H1 (cell line): Measurements from ENCODE around the gene SRCIN1. TPM values are rescaled to one million over a fixed set of nuclear protein-coding genes. Genes with fewer than 3 reads are reported as not detected.

Experiments used
- CTCF ChIA-PET: fragments of 300-600 bp; sonication (Branson Sonifier 250); formaldehyde crosslinking; loops from one replicate; lab custom pipeline; 2021; ENCODE audit not compliant: partially characterized antibody; lab: Charles Lee
- POLR2A ChIA-PET: fragments of 300-600 bp; sonication (Branson Sonifier 250); formaldehyde crosslinking; loops from one replicate; lab custom pipeline; 2021; ENCODE audit warnings: inconsistent platforms; ENCODE audit not compliant: partially characterized antibody; lab: Charles Lee
- DNase-seq, 2 experiments: peaks; one replicate each; pipeline versions ENCODE4 v3.0.0 to v3.0.0-alpha.2; 2010 to 2022; ENCODE audit warnings: low spot score in 2 of 2, low read depth in 1 of 2, mixed read lengths in 1 of 2
- FAIRE-seq: peaks from 2 replicates; lab custom pipeline; 2011; peaks lifted over from hg19 to GRCh38; lab: Jason Lieb, UNC
- H2AFZ ChIP-seq: 2 replicates; pipeline ENCODE4 v1.8.1; 2012; ENCODE audit warnings: low read length, inconsistent platforms
- H2AK5ac ChIP-seq: 2 replicates; pipeline ENCODE4 v1.6.1; 2013; ENCODE audit warnings: low read depth, low read length
- H2BK120ac ChIP-seq: replicated peaks from 2 replicates; pipeline ENCODE3; 2013; ENCODE audit warnings: low read depth, low read length, inconsistent platforms
- H2BK12ac ChIP-seq: 2 replicates; pipeline ENCODE4 v1.6.1; 2013; ENCODE audit warnings: low read depth, low read length
- H2BK15ac ChIP-seq: 2 replicates; pipeline ENCODE4 v1.6.1; 2013; ENCODE audit warnings: low read length
- H2BK20ac ChIP-seq: 2 replicates; pipeline ENCODE4 v1.6.1; 2013; ENCODE audit warnings: low read length
- H2BK5ac ChIP-seq: 2 replicates; pipeline ENCODE4 v1.6.1; 2013; ENCODE audit warnings: low read depth, low read length
- H3K14ac ChIP-seq: 2 replicates; pipeline ENCODE4 v1.6.1; 2013; ENCODE audit warnings: inconsistent platforms; ENCODE audit not compliant: insufficient read length
- H3K18ac ChIP-seq: 2 replicates; pipeline ENCODE4 v1.6.1; 2013; ENCODE audit warnings: low read length; ENCODE audit errors: extremely low read depth
- H3K23ac ChIP-seq: 2 replicates; pipeline ENCODE4 v1.6.1; 2013; ENCODE audit warnings: inconsistent platforms; ENCODE audit not compliant: insufficient read length
- H3K23me2 ChIP-seq: 2 replicates; pipeline ENCODE4 v1.6.1; 2013; ENCODE audit warnings: low read depth, low read length
- H3K27ac ChIP-seq: 2 replicates; pipeline ENCODE4 v1.6.1; 2011; ENCODE audit warnings: low read depth, low read length, inconsistent platforms
- H3K27me3 ChIP-seq, 4 experiments: replicated peaks in 1 of 4; 1 replicate in 1 of 4; 2 replicates in 3 of 4; pipeline versions ENCODE4 v1.6.1 to v1.8.1; 2011 to 2013; ENCODE audit warnings: low read length in 3 of 4, mild to moderate bottlenecking in 3 of 4, inconsistent platforms in 2 of 4, mixed read lengths in 2 of 4, moderate library complexity in 1 of 4; ENCODE audit not compliant: control insufficient read depth in 3 of 4, insufficient read depth in 3 of 4; ENCODE audit errors: extremely low read depth in 1 of 4
- H3K36me3 ChIP-seq, 4 experiments: 2 replicates each; pipeline versions ENCODE4 v1.6.1 to v1.8.1; 2011 to 2013; ENCODE audit warnings: mild to moderate bottlenecking in 4 of 4, low read length in 3 of 4, moderate library complexity in 2 of 4, control low read depth in 1 of 4, inconsistent platforms in 1 of 4; ENCODE audit not compliant: insufficient read depth in 4 of 4, control insufficient read depth in 2 of 4
- H3K4ac ChIP-seq: replicated peaks from 2 replicates; pipeline ENCODE3; 2013; ENCODE audit warnings: low read length, low read depth, mixed read lengths, inconsistent platforms; ENCODE audit not compliant: insufficient read length
- H3K4me1 ChIP-seq, 4 experiments: replicated peaks in 1 of 4; 1 replicate in 1 of 4; 2 replicates in 3 of 4; pipeline versions ENCODE4 v1.6.1 to v1.8.1; 2011 to 2013; ENCODE audit warnings: low read length in 3 of 4, inconsistent platforms in 2 of 4, mixed read lengths in 1 of 4; ENCODE audit not compliant: insufficient read depth in 4 of 4, control insufficient read depth in 3 of 4
- H3K4me2 ChIP-seq, 2 experiments: 2 replicates each; pipeline versions ENCODE4 v1.6.1 to v1.8.1; 2011 to 2013; ENCODE audit warnings: low read depth in 2 of 2, low read length in 2 of 2, control low read depth in 1 of 2, inconsistent platforms in 1 of 2, mild to moderate bottlenecking in 1 of 2; ENCODE audit not compliant: insufficient read depth in 1 of 2
- H3K4me3 ChIP-seq, 4 experiments: fragments of 200-600, 300-600 bp in 1 of 4; sonication (generic), shearing (Covaris generic), sonication (Bioruptor Twin) in 1 of 4; 2 replicates each; pipeline versions ENCODE4 v1.5.1 to v1.8.1; 2011 to 2016; ENCODE audit warnings: low read length in 4 of 4, low read depth in 3 of 4, control low read depth in 2 of 4, inconsistent platforms in 2 of 4, mild to moderate bottlenecking in 2 of 4, mixed read lengths in 1 of 4, moderate library complexity in 1 of 4; ENCODE audit not compliant: insufficient read depth in 2 of 4; ENCODE audit errors: extremely low read depth in 1 of 4
- H3K56ac ChIP-seq: replicated peaks from 2 replicates; pipeline ENCODE3; 2013; ENCODE audit warnings: low read depth, mild to moderate bottlenecking, mixed read lengths, low read length, inconsistent platforms; ENCODE audit not compliant: insufficient read length
- H3K79me1 ChIP-seq: 2 replicates; pipeline ENCODE4 v1.6.1; 2013; ENCODE audit warnings: low read depth, low read length, control low read depth
- H3K79me2 ChIP-seq, 2 experiments: 2 replicates each; pipeline versions ENCODE4 v1.6.1 to v1.8.1; 2012 to 2013; ENCODE audit warnings: low read length in 2 of 2, mild to moderate bottlenecking in 2 of 2, inconsistent platforms in 1 of 2; ENCODE audit not compliant: insufficient read depth in 2 of 2, control insufficient read depth in 1 of 2
- H3K9ac ChIP-seq, 4 experiments: replicated peaks in 1 of 4; 1 replicate in 1 of 4; 2 replicates in 3 of 4; pipeline versions ENCODE4 v1.6.1 to v1.8.1; 2011 to 2013; ENCODE audit warnings: low read depth in 3 of 4, low read length in 3 of 4, control low read depth in 2 of 4, mild to moderate bottlenecking in 2 of 4, moderate library complexity in 2 of 4, inconsistent platforms in 1 of 4; ENCODE audit errors: extremely low read depth in 1 of 4
- H3K9me3 ChIP-seq, 2 experiments: 2 replicates each; pipeline versions ENCODE4 v1.6.1 to v1.8.1; 2012 to 2013; ENCODE audit warnings: mild to moderate bottlenecking in 2 of 2, moderate library complexity in 2 of 2, control low read depth in 1 of 2, inconsistent platforms in 1 of 2, low read depth in 1 of 2, low read length in 1 of 2, mixed read lengths in 1 of 2; ENCODE audit not compliant: insufficient read depth in 2 of 2
- H4K20me1 ChIP-seq, 2 experiments: replicated peaks in 1 of 2; 2 replicates each; pipeline versions ENCODE3 to v1.8.1; 2011 to 2013; ENCODE audit warnings: inconsistent platforms in 2 of 2, low read length in 2 of 2, mild to moderate bottlenecking in 1 of 2; ENCODE audit not compliant: insufficient read depth in 2 of 2, control insufficient read depth in 1 of 2
- H4K5ac ChIP-seq: 2 replicates; pipeline ENCODE4 v1.6.1; 2013; ENCODE audit warnings: low read length, low read depth, mixed read lengths, inconsistent platforms; ENCODE audit not compliant: insufficient read length
- H4K8ac ChIP-seq: 2 replicates; pipeline ENCODE4 v1.8.0; 2013; ENCODE audit warnings: mild to moderate bottlenecking, moderate library complexity, low read length, inconsistent platforms; ENCODE audit not compliant: insufficient read depth; ENCODE audit errors: extremely low read depth
- H4K91ac ChIP-seq: replicated peaks from 2 replicates; pipeline ENCODE3; 2013; ENCODE audit warnings: low read length, mixed read lengths, inconsistent platforms; ENCODE audit not compliant: insufficient read length
- CBX8 ChIP-seq: fragments of 300-800, 300-1000 bp; sonication (generic); IDR thresholded peaks from 2 replicates; pipeline ENCODE4 v1.7.1; 2016; ENCODE audit warnings: low read depth, low read length, borderline replicate concordance
- CEBPB ChIP-seq: IDR thresholded peaks from 2 replicates; pipeline ENCODE4 v1.6.1; 2012; ENCODE audit warnings: low read depth, low read length
- CHD2 ChIP-seq: IDR thresholded peaks from 2 replicates; pipeline ENCODE4 v1.6.1; 2012; ENCODE audit warnings: low read length, improper control_type of control experiment
- CREB1 ChIP-seq: IDR thresholded peaks from 2 replicates; pipeline ENCODE4 v1.6.1; 2012; ENCODE audit warnings: inconsistent platforms
- GABPA ChIP-seq: IDR thresholded peaks from 2 replicates; pipeline ENCODE4 v1.6.1; 2011; ENCODE audit warnings: mild to moderate bottlenecking, low read length, moderate library complexity, borderline replicate concordance; ENCODE audit not compliant: insufficient read depth
- JUND ChIP-seq: IDR thresholded peaks from 2 replicates; pipeline ENCODE4 v1.6.1; 2011; ENCODE audit warnings: mild to moderate bottlenecking, improper control_type of control experiment, low read length
- NRF1 ChIP-seq: IDR thresholded peaks from 2 replicates; pipeline ENCODE4 v1.6.1; 2011; ENCODE audit warnings: mild to moderate bottlenecking, low read depth, low read length, improper control_type of control experiment
- SIN3A ChIP-seq, 2 experiments: IDR thresholded peaks in 1 of 2; conservative IDR thresholded peaks in 1 of 2; 2 replicates each; pipeline ENCODE4 v1.6.1; 2011 to 2012; ENCODE audit warnings: low read length in 2 of 2, improper control_type of control experiment in 1 of 2, low read depth in 1 of 2, mild to moderate bottlenecking in 1 of 2
- SIX5 ChIP-seq: IDR thresholded peaks from 2 replicates; pipeline ENCODE4 v1.6.1; 2011; ENCODE audit warnings: mild to moderate bottlenecking, low read depth, low read length
- SP4 ChIP-seq: IDR thresholded peaks from 2 replicates; pipeline ENCODE4 v1.6.1; 2012; ENCODE audit warnings: low read length, inconsistent platforms
- TAF1 ChIP-seq: IDR thresholded peaks from 2 replicates; pipeline ENCODE4 v1.6.1; 2011; ENCODE audit warnings: mild to moderate bottlenecking, low read depth, low read length
- WGBS, 2 experiments: shearing (Covaris generic) in 1 of 2; methylation state at CpG; one replicate each; pipeline versions ENCODE4 v1.1.6 to v1.1.7; 2013 to 2015; ENCODE audit warnings: low lambda C conversion rate in 2 of 2, mixed read lengths in 2 of 2, inconsistent platforms in 1 of 2, low coverage in 1 of 2, missing lambda C conversion rate in 1 of 2; ENCODE audit not compliant: insufficient replicate concordance in 2 of 2, insufficient coverage in 1 of 2, insufficient read length in 1 of 2; ENCODE audit errors: extremely low coverage in 1 of 2, missing lambda C conversion rate in 1 of 2; 5-methylcytosine and 5-hydroxymethylcytosine counted together
- polyA plus RNA-seq, 7 experiments: library from polyadenylated mRNA; depleted of rRNA in 3 of 7; stranded (reverse) in 5 of 7; unstranded in 2 of 7; fragments of >200 nt in 5 of 7; fragments of 200-250 nt in 2 of 7; gene quantifications; 1 replicate in 5 of 7; 2 replicates in 1 of 7; 4 replicates in 1 of 7; pipeline versions ENCODE4 v1.2.1 to v1.2.3, GENCODE V29; 2011 to 2013; ENCODE audit warnings: missing spikeins in 2 of 7, mixed read lengths in 2 of 7
- total RNA-seq: library from RNA; stranded (reverse); fragmentation: NEBNext Ultra II Directional; extraction: Animal tissue kit (Norgen Biotek cat#: 25700); gene quantifications from 2 replicates; pipeline ENCODE4 v1.2.1, GENCODE V29; 2021
- TF ChIP-seq, protein P1 (sequence below), 3 experiments: IDR thresholded peaks; 1 replicate in 2 of 3; 2 replicates in 1 of 3; pipeline versions ENCODE4 v1.5.1 to v1.6.1; 2011; ENCODE audit warnings: low read length in 3 of 3, mild to moderate bottlenecking in 3 of 3, inconsistent platforms in 2 of 3, low read depth in 1 of 3, moderate library complexity in 1 of 3; ENCODE audit not compliant: insufficient read depth in 1 of 3; ENCODE audit errors: control extremely low read depth in 1 of 3

Gene SRCIN1
- total and polyA plus RNA-seq, 2 of the 8 experiments (the other 6 are each of a cell fraction or from before 2014, with no cell fraction given): 2.8 to 3.8 TPM

DNA sequence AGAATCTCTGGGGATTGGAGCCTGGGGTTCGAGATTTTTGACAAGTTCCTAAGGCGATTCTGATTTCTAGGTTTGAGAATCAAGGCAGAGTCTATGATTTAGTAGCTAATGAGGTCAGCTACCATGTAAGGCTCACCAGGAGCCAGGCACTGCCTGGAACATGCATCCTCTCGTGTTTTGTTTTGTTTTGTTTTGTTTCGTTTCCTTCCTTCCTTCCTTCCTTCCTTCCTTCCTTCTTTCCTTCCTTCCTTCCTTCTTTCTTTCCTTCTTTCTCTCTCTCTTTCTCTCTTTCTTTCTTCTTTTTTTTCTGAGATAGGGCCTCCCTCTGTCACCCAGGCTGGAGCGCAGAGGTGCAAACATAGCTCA lies 39.1 kb downstream of the SRCIN1 start:
- H3K27ac ChIP-seq: no peak overlapping the region
- no peak overlapping the region for H3K23ac ChIP-seq
- H3K56ac ChIP-seq: no peak overlapping the region
- no peak overlapping the region for H4K8ac ChIP-seq
- no peak overlapping the region for H3K4me3 ChIP-seq
- FAIRE-seq (no peak), DNase-seq (no peak)
- H3K4me2 ChIP-seq: no peak overlapping the region; a peak in 1 of 4 replicates
- no peak overlapping the region for H3K4ac ChIP-seq
- no peak overlapping the region for H2BK120ac ChIP-seq
- peaks cover 3 to 34% of the 10 kb centered on the region in 2 experiments for H4K20me1 ChIP-seq
- ChIA-PET CTCF (interaction anchor here (0.6 to 38.1 kb wide), 9 partner anchors 8 to 99 kb away, joined by 3 to 914 read pairs (median 9); partner anchors contain the start of gene SRCIN1), POLR2A (interaction anchor here (0.6 to 4.9 kb wide), 3 partner anchors 36 to 212 kb away, joined by 3 to 45 read pairs (median 4); partner anchors contain the start of gene SRCIN1)
- H2BK20ac ChIP-seq: no peak overlapping the region
- H3K18ac ChIP-seq: no peak overlapping the region
- H2AK5ac ChIP-seq: no peak overlapping the region
- peaks cover 0 to 5% (median 0%) of the 10 kb centered on the region in 4 experiments; a peak in 1 of 8 replicates for H3K36me3 ChIP-seq
- no peaks in the 10 kb centered on the region for H3K9me3 ChIP-seq
- no peak overlapping the region for H2BK5ac ChIP-seq
- WGBS, 2 experiments: 78% methylated on average over 5 of the region's 5 CpGs; no CpG with 5 or more reads in 1 of the 2 experiments
- no peak overlapping the region for H3K9ac ChIP-seq
- no peaks in the 10 kb centered on the region for H3K79me2 ChIP-seq
- peaks cover 14% of the 10 kb centered on the region for H3K23me2 ChIP-seq
- peaks cover 48 to 95% (median 92%) of the 10 kb centered on the region in 4 experiments for H3K27me3 ChIP-seq
- no peak overlapping the region for H2AFZ ChIP-seq
- peaks cover 10 to 34% (median 23%) of the 10 kb centered on the region in 4 experiments for H3K4me1 ChIP-seq
- no peak overlapping the region for H4K5ac ChIP-seq
- no peaks in the 10 kb centered on the region for H3K79me1 ChIP-seq
- no peak overlapping the region for H2BK12ac ChIP-seq
- no peak overlapping the region for H2BK15ac ChIP-seq
- H4K91ac ChIP-seq: no peak overlapping the region
- H3K14ac ChIP-seq: no peak overlapping the region
- TF ChIP-seq JUND: no peak
- TF ChIP-seq CREB1: no peak
- TF ChIP-seq GABPA: no peak
- no peak for TF ChIP-seq CBX8
- no peak for TF ChIP-seq NRF1
- no peak for TF ChIP-seq SIN3A (conservative IDR thresholded peaks at IDR 0.05 in 1 of 2, IDR thresholded peaks at IDR 0.05 in 1 of 2; ENCODE audit: low read depth in 1 of 2, low read length in 2 of 2)
- no peak for TF ChIP-seq SP4
- no peak for TF ChIP-seq CEBPB
- TF ChIP-seq SIX5: no peak
- no peak for TF ChIP-seq CHD2
- no peak for TF ChIP-seq TAF1
- TF ChIP-seq, protein P1, sequence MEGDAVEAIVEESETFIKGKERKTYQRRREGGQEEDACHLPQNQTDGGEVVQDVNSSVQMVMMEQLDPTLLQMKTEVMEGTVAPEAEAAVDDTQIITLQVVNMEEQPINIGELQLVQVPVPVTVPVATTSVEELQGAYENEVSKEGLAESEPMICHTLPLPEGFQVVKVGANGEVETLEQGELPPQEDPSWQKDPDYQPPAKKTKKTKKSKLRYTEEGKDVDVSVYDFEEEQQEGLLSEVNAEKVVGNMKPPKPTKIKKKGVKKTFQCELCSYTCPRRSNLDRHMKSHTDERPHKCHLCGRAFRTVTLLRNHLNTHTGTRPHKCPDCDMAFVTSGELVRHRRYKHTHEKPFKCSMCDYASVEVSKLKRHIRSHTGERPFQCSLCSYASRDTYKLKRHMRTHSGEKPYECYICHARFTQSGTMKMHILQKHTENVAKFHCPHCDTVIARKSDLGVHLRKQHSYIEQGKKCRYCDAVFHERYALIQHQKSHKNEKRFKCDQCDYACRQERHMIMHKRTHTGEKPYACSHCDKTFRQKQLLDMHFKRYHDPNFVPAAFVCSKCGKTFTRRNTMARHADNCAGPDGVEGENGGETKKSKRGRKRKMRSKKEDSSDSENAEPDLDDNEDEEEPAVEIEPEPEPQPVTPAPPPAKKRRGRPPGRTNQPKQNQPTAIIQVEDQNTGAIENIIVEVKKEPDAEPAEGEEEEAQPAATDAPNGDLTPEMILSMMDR (IDR thresholded peaks at IDR 0.05; ENCODE audit: control extremely low read depth in 1 of 3, insufficient read depth in 1 of 3, low read depth in 1 of 3, low read length in 3 of 3): no peak
